Measurements from ENCODE around the gene HOXA11. TPM values are rescaled to one million over a fixed set of nuclear protein-coding genes. Genes with fewer than 3 reads are reported as not detected.
A peak's percentile ranks its signal among the peaks of the same experiment; 100 is the strongest.

Gene HOXA11
- total and polyA plus RNA-seq, 3 donors from 2014 or later, result 0.25 to 0.96 TPM; not detected in 1

- WGBS, 2 donors, result 10 to 16% methylated on average over 32 to 39 of the region's 39 CpGs
- H3K4me3 ChIP-seq, result no peak overlapping the region
- no peak for TF ChIP-seq POLR2A (IDR thresholded peaks at IDR 0.05)
- TF ChIP-seq CTCF (IDR thresholded peaks at IDR 0.05), result no peak
- no peak overlapping the region for H3K27ac ChIP-seq
- intact Hi-C loops (cut with DNase I; ENCODE audit: low total_unique reads), result no loop called here
- no peaks in the 10 kb centered on the region for H3K9me3 ChIP-seq
- no peak for DNase-seq
- no peaks in the 10 kb centered on the region for H3K36me3 ChIP-seq (ENCODE audit: low read depth, missing control alignments)
- peaks cover 8% of the 10 kb centered on the region for H3K27me3 ChIP-seq
- peaks cover 7% of the 10 kb centered on the region for H3K4me1 ChIP-seq
These were observed 2.0 kb downstream of the HOXA11 start for GRCh38 chr7:27182861-27183681.

- H3K4me3 ChIP-seq, result no peak overlapping the region
- intact Hi-C loops (cut with DNase I; ENCODE audit: low total_unique reads), result no loop called here
- H3K27ac ChIP-seq, result no peak overlapping the region
- H3K27me3 ChIP-seq, result peaks cover 8% of the 10 kb centered on the region
- TF ChIP-seq CTCF (IDR thresholded peaks at IDR 0.05) (no peak), POLR2A (IDR thresholded peaks at IDR 0.05) (no peak)
- H3K9me3 ChIP-seq, result no peaks in the 10 kb centered on the region
- 42 to 43% methylated on average over 3 to 4 of the region's 4 CpGs for WGBS, 2 donors
- H3K4me1 ChIP-seq, result peaks cover 7% of the 10 kb centered on the region
- DNase-seq, result no peak
- H3K36me3 ChIP-seq (ENCODE audit: low read depth, missing control alignments), result no peaks in the 10 kb centered on the region
These were observed 2.7 kb downstream of the HOXA11 start for GRCh38 chr7:27182285-27182841.

GRCh38 chr7:27181795-27182275 lies 3.2 kb downstream of the HOXA11 start:
- H3K27ac ChIP-seq, result no peak overlapping the region
- H3K4me3 ChIP-seq, result no peak overlapping the region
- H3K9me3 ChIP-seq, result no peaks in the 10 kb centered on the region
- intact Hi-C loops (cut with DNase I; ENCODE audit: low total_unique reads), result no loop called here
- H3K36me3 ChIP-seq (ENCODE audit: low read depth, missing control alignments), result no peaks in the 10 kb centered on the region
- H3K27me3 ChIP-seq, result peaks cover 8% of the 10 kb centered on the region
- H3K4me1 ChIP-seq, result peaks cover 7% of the 10 kb centered on the region
- TF ChIP-seq CTCF (IDR thresholded peaks at IDR 0.05) (no peak), POLR2A (IDR thresholded peaks at IDR 0.05) (no peak)
- DNase-seq, result no peak
- 70 to 82% methylated on average over 4 of the region's 4 CpGs for WGBS, 2 donors

- intact Hi-C loops (cut with DNase I; ENCODE audit: low total_unique reads), result no loop called here
- H3K9me3 ChIP-seq, result no peaks in the 10 kb centered on the region
- 63 to 70% methylated on average over 12 of the region's 12 CpGs for WGBS, 2 donors
- TF ChIP-seq CTCF (IDR thresholded peaks at IDR 0.05), result no peak
- H3K27me3 ChIP-seq, result peaks cover 4% of the 10 kb centered on the region
- DNase-seq, result no peak
- no peaks in the 10 kb centered on the region for H3K36me3 ChIP-seq (ENCODE audit: low read depth, missing control alignments)
- no peak overlapping the region for H3K27ac ChIP-seq
- peak overlapping the region in 1 of 2 donors; percentile 32 for H3K4me3 ChIP-seq
- peaks cover 7% of the 10 kb centered on the region for H3K4me1 ChIP-seq
These were observed 4.3 kb downstream of the HOXA11 start for GRCh38 chr7:27180431-27181420.
